ENCODE results near the gene CRYGC.

DNA sequence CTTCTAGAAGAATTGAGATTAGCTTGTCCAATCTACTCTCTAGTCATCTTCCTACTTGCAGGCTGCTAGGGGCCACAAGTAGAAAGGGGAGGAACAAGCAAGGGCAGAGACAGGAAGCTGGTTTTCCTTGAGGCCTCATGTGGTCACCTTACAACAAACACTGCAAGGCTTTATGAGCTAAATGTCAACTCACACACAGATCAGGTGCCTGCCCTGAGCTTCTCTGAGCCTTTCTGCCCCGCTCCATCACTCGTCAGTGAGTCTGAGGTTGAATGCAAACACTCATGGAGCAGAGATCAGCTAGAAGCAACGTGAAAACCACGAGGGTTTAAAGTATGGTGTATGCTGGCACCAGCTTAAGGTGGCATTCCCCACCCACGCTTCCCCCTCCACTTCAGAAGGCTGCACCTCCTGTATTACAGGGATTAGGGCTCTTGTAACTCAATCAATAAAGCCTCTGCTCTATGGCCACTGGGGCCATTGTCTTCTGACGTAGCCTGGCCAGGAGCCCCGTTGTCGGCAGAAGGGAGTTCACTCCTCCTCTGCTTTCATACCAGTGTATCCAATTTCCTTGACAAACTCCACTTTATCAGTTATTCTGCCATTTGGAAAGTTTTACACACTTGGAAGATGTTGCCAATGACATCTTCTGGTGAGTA lies 5.4 kb upstream of the CRYGC start:
- no peak for TF ChIP-seq JUN (IDR thresholded peaks at IDR 0.05; ENCODE audit: borderline replicate concordance, insufficient read depth, insufficient read length, low read depth)
- TF ChIP-seq, protein P1, sequence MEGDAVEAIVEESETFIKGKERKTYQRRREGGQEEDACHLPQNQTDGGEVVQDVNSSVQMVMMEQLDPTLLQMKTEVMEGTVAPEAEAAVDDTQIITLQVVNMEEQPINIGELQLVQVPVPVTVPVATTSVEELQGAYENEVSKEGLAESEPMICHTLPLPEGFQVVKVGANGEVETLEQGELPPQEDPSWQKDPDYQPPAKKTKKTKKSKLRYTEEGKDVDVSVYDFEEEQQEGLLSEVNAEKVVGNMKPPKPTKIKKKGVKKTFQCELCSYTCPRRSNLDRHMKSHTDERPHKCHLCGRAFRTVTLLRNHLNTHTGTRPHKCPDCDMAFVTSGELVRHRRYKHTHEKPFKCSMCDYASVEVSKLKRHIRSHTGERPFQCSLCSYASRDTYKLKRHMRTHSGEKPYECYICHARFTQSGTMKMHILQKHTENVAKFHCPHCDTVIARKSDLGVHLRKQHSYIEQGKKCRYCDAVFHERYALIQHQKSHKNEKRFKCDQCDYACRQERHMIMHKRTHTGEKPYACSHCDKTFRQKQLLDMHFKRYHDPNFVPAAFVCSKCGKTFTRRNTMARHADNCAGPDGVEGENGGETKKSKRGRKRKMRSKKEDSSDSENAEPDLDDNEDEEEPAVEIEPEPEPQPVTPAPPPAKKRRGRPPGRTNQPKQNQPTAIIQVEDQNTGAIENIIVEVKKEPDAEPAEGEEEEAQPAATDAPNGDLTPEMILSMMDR (IDR thresholded peaks at IDR 0.05; ENCODE audit: extremely low read depth in 1 of 2, insufficient read depth in 1 of 2, low read depth in 1 of 2, low read length in 2 of 2): no peak
- TF ChIP-seq, protein P2, sequence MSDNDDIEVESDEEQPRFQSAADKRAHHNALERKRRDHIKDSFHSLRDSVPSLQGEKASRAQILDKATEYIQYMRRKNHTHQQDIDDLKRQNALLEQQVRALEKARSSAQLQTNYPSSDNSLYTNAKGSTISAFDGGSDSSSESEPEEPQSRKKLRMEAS (IDR thresholded peaks at IDR 0.05; ENCODE audit: insufficient read depth, insufficient read length): no peak
- no peak for TF ChIP-seq EZH2 (IDR thresholded peaks at IDR 0.05; ENCODE audit: borderline replicate concordance, low read depth, low read length, severe bottlenecking)
- no peak for TF ChIP-seq POLR2AphosphoS5 (IDR thresholded peaks at IDR 0.05; ENCODE audit: insufficient read depth, low read depth, low read length)
